ENCODE measurements around the gene KRTCAP2.
"Not testable (repeated sequence)": the region's sequence is repeated elsewhere in the genome, so short reads cannot be mapped to it uniquely, and the experiment has no call there.

KRTCAP2 gene

GRCh38 chr1:155198547-155198906 lies 25.4 kb upstream of the KRTCAP2 start:
- ChIA-PET POLR2A (no interaction called here), CTCF (interaction anchor here (2.1 to 8.2 kb wide), 2 partner anchors 7 to 52 kb away, joined by 13 to 144 read pairs; partner anchors contain the start of genes MTX1 and THBS3)
- DNase-seq (ENCODE audit: low read depth, low spot score), result no peak

GRCh38 chr1:155197901-155198546 lies 24.9 kb upstream of the KRTCAP2 start:
- no peak for DNase-seq (ENCODE audit: low read depth, low spot score)
- CTCF ChIA-PET, result interaction anchor here (0.8 to 8.2 kb wide), 4 partner anchors 8 to 52 kb away, joined by 3 to 144 read pairs (median 68); partner anchors contain the start of genes KRTCAP2, MTX1, THBS3 and TRIM46
- POLR2A ChIA-PET, result no interaction called here
- no peak overlapping the region for H3K4me3 ChIP-seq (ENCODE audit: low read depth, low read length)
- TF ChIP-seq CTCF (IDR thresholded peaks at IDR 0.05; ENCODE audit: insufficient read depth, low read length, missing control alignments), result no peak

More at GRCh38 chr1:155198547-155198906, 25.4 kb upstream of the KRTCAP2 start:
- H3K4me3 ChIP-seq (ENCODE audit: low read depth, low read length), result no peak overlapping the region
- TF ChIP-seq CTCF (IDR thresholded peaks at IDR 0.05; ENCODE audit: insufficient read depth, low read length, missing control alignments), result no peak

- TF ChIP-seq CTCF (IDR thresholded peaks at IDR 0.05; ENCODE audit: insufficient read depth, low read length, missing control alignments), result no peak
- POLR2A ChIA-PET, result no interaction called here
- CTCF ChIA-PET, result interaction anchor here (0.8 to 8.2 kb wide), 4 partner anchors 9 to 53 kb away, joined by 3 to 144 read pairs (median 68); partner anchors contain the start of genes KRTCAP2, MTX1, THBS3 and TRIM46
- no peak for DNase-seq (ENCODE audit: low read depth, low spot score)
- H3K4me3 ChIP-seq (ENCODE audit: low read depth, low read length), result no peak overlapping the region
Observed at GRCh38 chr1:155196893-155197638, 24.0 kb upstream of the KRTCAP2 start.

GRCh38 chr1:155196103-155196892 lies 23.2 kb upstream of the KRTCAP2 start:
- POLR2A ChIA-PET, result interaction anchor here (3.7 kb wide), 1 partner anchor 12 kb away, joined by 45 read pairs; the partner anchor contains the start of genes MTX1 and THBS3
- CTCF ChIA-PET, result interaction anchor here (0.6 to 8.2 kb wide), 5 partner anchors 10 to 54 kb away, joined by 3 to 144 read pairs (median 13); partner anchors contain the start of genes KRTCAP2, MTX1, THBS3 and TRIM46
- H3K4me3 ChIP-seq (ENCODE audit: low read depth, low read length), result peak overlapping the region; percentile 66
- no peak for TF ChIP-seq CTCF (IDR thresholded peaks at IDR 0.05; ENCODE audit: insufficient read depth, low read length, missing control alignments)
- no peak for DNase-seq (ENCODE audit: low read depth, low spot score)

GRCh38 chr1:155195201-155196102 lies 22.3 kb upstream of the KRTCAP2 start:
- TF ChIP-seq CTCF (IDR thresholded peaks at IDR 0.05; ENCODE audit: insufficient read depth, low read length, missing control alignments), result no peak
- no peak for DNase-seq (ENCODE audit: low read depth, low spot score)
- peak overlapping the region; percentile 66 for H3K4me3 ChIP-seq (ENCODE audit: low read depth, low read length)
- POLR2A ChIA-PET, result interaction anchor here (0.5 to 3.7 kb wide), 8 partner anchors 10 to 732 kb away, joined by 3 to 45 read pairs (median 8); partner anchors contain the start of genes KRTCAP2, MTX1 and THBS3
- CTCF ChIA-PET, result interaction anchor here (0.6 to 8.2 kb wide), 9 partner anchors 10 to 110 kb away, joined by 3 to 144 read pairs (median 7); partner anchors contain the start of genes KRTCAP2, MTX1, THBS3 and TRIM46

GRCh38 chr1:155193991-155194240 lies 20.8 kb upstream of the KRTCAP2 start:
- DNase-seq (ENCODE audit: low read depth, low spot score), result not testable (repeated sequence)
- peak overlapping the region; percentile 66 for H3K4me3 ChIP-seq (ENCODE audit: low read depth, low read length)
- POLR2A ChIA-PET, result interaction anchor here (1.0 to 3.7 kb wide), 9 partner anchors 8 to 48 kb away, joined by 3 to 45 read pairs (median 8); partner anchors contain the start of genes KRTCAP2, MTX1 and THBS3
- CTCF ChIA-PET, result interaction anchor here (0.8 to 8.2 kb wide), 27 partner anchors 9 to 459 kb away, joined by 3 to 144 read pairs (median 5); partner anchors contain the start of genes KRTCAP2, MTX1, THBS3 and TRIM46
